Measurements from ENCODE around the gene DIO3.

The DIO3 gene

DNA sequence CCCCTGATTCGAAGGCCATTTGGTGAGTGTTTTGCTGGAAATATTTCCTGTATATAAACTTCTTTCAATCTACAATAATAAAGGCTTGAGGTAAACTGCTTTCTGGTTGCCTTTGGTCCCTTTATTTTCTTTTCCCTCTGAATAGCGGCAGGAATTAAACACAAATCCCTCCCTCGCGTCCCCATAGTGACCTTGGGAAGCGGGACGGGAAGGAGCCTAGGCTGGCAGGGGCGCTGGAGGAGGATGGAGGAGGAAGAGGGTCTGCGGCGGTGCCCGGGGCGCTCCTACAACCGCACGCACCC lies 2.0 kb downstream of the DIO3 start:
- H3K27ac ChIP-seq (ENCODE audit: low read depth, low read length, poor library complexity, severe bottlenecking): no peak overlapping the region
- H3K4me1 ChIP-seq (ENCODE audit: insufficient read depth, low read length, severe bottlenecking): no peaks in the 10 kb centered on the region
- H3K9me2 ChIP-seq (ENCODE audit: low read depth, low read length): no peaks in the 10 kb centered on the region
- no peaks in the 10 kb centered on the region for H3K27me3 ChIP-seq (ENCODE audit: insufficient read depth, low read length)
- no peaks in the 10 kb centered on the region for H3K36me3 ChIP-seq (ENCODE audit: insufficient read depth, low read length)
- no peak overlapping the region for H3K9ac ChIP-seq (ENCODE audit: low read length)
- no peak overlapping the region for H3K4me3 ChIP-seq (ENCODE audit: low read depth, low read length, poor library complexity, severe bottlenecking)
- H3K9me3 ChIP-seq (ENCODE audit: low read length): no peaks in the 10 kb centered on the region
- no peaks in the 10 kb centered on the region for H3F3A ChIP-seq (ENCODE audit: insufficient read depth, low read length)
- H3K79me2 ChIP-seq (ENCODE audit: insufficient read depth, low read length): no peaks in the 10 kb centered on the region
- H3K4me2 ChIP-seq (ENCODE audit: low read length): no peak overlapping the region
- H2AFZ ChIP-seq (ENCODE audit: low read length): no peak overlapping the region
- H4K20me1 ChIP-seq (ENCODE audit: insufficient read depth, low read length): no peaks in the 10 kb centered on the region
- TF ChIP-seq EZH2 (IDR thresholded peaks at IDR 0.05; ENCODE audit: borderline replicate concordance, low read length): no peak
- TF ChIP-seq, protein P1, sequence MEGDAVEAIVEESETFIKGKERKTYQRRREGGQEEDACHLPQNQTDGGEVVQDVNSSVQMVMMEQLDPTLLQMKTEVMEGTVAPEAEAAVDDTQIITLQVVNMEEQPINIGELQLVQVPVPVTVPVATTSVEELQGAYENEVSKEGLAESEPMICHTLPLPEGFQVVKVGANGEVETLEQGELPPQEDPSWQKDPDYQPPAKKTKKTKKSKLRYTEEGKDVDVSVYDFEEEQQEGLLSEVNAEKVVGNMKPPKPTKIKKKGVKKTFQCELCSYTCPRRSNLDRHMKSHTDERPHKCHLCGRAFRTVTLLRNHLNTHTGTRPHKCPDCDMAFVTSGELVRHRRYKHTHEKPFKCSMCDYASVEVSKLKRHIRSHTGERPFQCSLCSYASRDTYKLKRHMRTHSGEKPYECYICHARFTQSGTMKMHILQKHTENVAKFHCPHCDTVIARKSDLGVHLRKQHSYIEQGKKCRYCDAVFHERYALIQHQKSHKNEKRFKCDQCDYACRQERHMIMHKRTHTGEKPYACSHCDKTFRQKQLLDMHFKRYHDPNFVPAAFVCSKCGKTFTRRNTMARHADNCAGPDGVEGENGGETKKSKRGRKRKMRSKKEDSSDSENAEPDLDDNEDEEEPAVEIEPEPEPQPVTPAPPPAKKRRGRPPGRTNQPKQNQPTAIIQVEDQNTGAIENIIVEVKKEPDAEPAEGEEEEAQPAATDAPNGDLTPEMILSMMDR (IDR thresholded peaks at IDR 0.05; ENCODE audit: low read length): no peak

DNA sequence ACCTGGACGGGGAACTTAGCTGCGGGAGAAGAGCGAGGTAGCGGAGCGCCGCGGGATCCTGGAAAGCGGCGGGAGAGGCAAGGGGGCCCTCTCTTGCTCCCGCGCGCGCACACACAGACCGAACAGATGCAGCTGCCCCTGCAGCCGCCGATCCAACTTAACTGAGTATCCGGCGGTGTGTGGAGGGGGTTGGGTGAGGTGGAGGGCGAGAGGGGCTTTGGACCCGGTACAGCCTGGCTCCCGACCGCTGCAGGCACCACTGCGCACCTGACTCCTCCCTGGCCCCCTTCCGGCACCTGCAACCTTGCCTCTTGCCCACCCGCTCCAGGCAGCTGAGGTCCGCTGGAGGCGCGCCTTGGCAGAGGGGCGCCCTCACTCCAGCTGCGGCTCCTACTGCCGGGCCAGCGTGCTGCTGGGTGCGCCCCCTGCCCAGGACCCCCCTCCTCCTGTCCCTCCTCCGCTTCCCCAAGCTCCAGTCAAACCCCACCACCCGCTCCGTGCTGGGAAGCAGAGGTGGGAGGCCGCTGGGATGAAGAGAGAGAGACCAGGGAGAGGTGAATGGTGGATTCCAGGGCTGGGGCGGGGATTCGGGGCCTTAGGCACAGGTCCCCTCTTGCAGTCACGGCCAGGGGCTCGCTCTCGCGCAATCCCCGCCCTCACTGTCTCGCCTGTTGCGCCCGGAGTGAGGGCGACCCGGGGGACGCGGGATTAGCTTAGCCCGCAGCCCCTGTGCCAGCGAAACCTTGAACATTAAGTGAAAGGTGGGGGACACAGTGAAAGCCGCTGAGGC lies 2.6 kb downstream of the DIO3 start:
- H3K4me1 ChIP-seq (ENCODE audit: insufficient read depth, low read length, severe bottlenecking): no peaks in the 10 kb centered on the region
- no peaks in the 10 kb centered on the region for H3K9me3 ChIP-seq (ENCODE audit: low read length)
- H3F3A ChIP-seq (ENCODE audit: insufficient read depth, low read length): no peaks in the 10 kb centered on the region
- no peaks in the 10 kb centered on the region for H4K20me1 ChIP-seq (ENCODE audit: insufficient read depth, low read length)
- H3K9ac ChIP-seq (ENCODE audit: low read length): no peak overlapping the region
- no peak for TF ChIP-seq EZH2 (IDR thresholded peaks at IDR 0.05; ENCODE audit: borderline replicate concordance, low read length)
- TF ChIP-seq, protein P1 (IDR thresholded peaks at IDR 0.05; ENCODE audit: low read length): no peak
- H3K9me2 ChIP-seq (ENCODE audit: low read depth, low read length): no peaks in the 10 kb centered on the region
- no peak overlapping the region for H2AFZ ChIP-seq (ENCODE audit: low read length)
- H3K4me2 ChIP-seq (ENCODE audit: low read length): no peak overlapping the region
- H3K79me2 ChIP-seq (ENCODE audit: insufficient read depth, low read length): no peaks in the 10 kb centered on the region
- H3K36me3 ChIP-seq (ENCODE audit: insufficient read depth, low read length): no peaks in the 10 kb centered on the region
- no peak overlapping the region for H3K4me3 ChIP-seq (ENCODE audit: low read depth, low read length, poor library complexity, severe bottlenecking)
- H3K27ac ChIP-seq (ENCODE audit: low read depth, low read length, poor library complexity, severe bottlenecking): no peak overlapping the region
- no peaks in the 10 kb centered on the region for H3K27me3 ChIP-seq (ENCODE audit: insufficient read depth, low read length)

DNA sequence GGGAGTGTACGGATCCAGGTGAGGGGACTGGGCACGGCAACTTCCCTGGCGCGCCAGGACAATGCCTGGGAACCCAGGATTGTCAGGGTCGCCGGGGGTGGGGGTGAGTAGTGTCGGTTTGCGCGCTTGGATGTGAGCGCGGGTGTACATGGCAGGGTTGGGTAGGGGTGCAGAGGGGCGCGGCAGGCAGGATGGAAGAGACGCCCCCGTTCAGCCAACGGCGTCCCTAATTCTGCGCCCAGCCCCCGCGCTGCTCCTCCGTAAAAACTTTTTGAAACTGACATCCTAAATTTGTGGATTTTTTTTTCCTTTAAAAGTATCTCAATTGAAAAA lies 3.1 kb downstream of the DIO3 start:
- no peaks in the 10 kb centered on the region for H3K79me2 ChIP-seq (ENCODE audit: insufficient read depth, low read length)
- no peak overlapping the region for H2AFZ ChIP-seq (ENCODE audit: low read length)
- no peaks in the 10 kb centered on the region for H3K27me3 ChIP-seq (ENCODE audit: insufficient read depth, low read length)
- no peaks in the 10 kb centered on the region for H3K4me1 ChIP-seq (ENCODE audit: insufficient read depth, low read length, severe bottlenecking)
- no peak overlapping the region for H3K27ac ChIP-seq (ENCODE audit: low read depth, low read length, poor library complexity, severe bottlenecking)
- H3K9me3 ChIP-seq (ENCODE audit: low read length): no peaks in the 10 kb centered on the region
- no peaks in the 10 kb centered on the region for H4K20me1 ChIP-seq (ENCODE audit: insufficient read depth, low read length)
- H3F3A ChIP-seq (ENCODE audit: insufficient read depth, low read length): no peaks in the 10 kb centered on the region
- H3K9ac ChIP-seq (ENCODE audit: low read length): no peak overlapping the region
- no peak overlapping the region for H3K4me2 ChIP-seq (ENCODE audit: low read length)
- TF ChIP-seq, protein P1 (IDR thresholded peaks at IDR 0.05; ENCODE audit: low read length): no peak
- TF ChIP-seq EZH2 (IDR thresholded peaks at IDR 0.05; ENCODE audit: borderline replicate concordance, low read length): no peak
- no peak overlapping the region for H3K4me3 ChIP-seq (ENCODE audit: low read depth, low read length, poor library complexity, severe bottlenecking)
- H3K9me2 ChIP-seq (ENCODE audit: low read depth, low read length): no peaks in the 10 kb centered on the region
- H3K36me3 ChIP-seq (ENCODE audit: insufficient read depth, low read length): no peaks in the 10 kb centered on the region
